NOMO-1 treated with dmso at 0.1 percent for 144 hours (cell line): ENCODE data around the gene TFR2.

ENCODE experiments used
- DNase-seq: peaks from one replicate; lab custom pipeline; 2025; ENCODE audit not compliant: unreplicated experiment; lab: John Stamatoyannopoulos, UW

TFR2 gene

DNA sequence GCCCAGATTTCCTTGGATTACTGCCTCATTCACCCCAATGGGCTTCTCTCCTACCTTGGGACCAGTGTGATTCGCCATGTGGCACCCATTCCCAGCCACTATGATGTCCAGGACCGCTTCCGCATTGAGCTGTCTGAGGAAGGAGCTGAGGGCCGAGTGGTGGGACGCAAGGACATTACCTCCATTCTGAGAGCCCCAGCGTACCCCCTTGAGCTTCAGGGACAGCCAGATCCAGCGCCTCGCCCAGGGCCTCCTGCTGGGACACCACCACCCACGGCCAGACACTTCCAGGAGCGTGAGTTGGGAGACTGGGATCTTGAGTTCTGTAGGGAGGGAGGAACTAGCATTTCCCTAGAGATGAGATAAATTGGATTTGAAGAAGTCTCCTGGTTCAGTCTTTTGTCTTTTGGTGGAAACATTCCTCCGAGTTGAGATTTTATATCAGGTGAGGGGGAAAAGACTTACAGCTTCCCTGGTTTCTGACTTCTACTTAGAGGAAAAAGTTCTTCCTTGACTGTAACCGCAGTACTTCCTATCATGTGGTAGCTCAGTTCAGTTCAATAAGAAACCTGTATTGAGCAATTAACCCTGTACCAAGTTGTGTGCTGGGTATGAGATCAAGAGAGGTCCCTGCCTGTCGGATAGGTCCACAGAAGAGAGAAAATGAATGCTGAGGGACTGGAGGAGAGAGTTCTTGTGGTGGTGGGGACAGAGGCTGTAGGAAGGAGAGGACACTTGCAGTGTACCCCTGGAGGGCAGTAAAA is 27.8 kb downstream of the TFR2 start:
- DNase-seq, result peak; percentile 56

DNA sequence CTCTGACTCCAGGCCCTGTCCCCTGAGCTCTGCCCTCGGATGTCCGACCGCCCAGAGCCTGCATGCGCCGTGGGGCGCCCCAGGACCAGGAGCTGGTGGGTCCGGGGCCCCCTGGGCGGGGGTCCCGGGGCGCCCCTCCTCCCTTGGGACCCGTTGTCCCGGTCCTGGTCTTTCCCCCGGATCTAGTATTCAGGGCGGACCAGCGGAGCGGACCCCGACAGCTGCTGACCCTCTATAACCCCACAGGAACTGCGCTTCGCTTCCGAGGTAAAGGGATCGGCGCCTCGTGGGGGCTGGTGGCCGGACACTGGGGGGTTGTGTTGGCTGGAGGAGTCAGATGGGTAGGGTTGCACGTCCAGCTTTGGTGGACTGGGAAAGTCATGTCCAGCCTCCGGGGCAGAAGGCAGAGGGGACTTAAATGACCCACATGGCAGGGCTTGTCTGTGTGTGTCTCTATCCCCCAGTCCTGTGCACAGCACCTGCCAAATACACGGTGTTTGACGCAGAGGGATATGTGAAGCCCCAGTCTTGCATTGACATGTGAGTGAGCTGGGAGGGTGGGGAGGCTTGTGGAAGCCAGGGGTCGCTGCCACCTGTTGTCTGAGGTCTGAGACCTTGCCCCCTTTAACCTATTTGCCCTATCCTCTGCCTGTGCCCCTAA is 28.5 kb downstream of the TFR2 start:
- DNase-seq, result peak; percentile 56

DNA sequence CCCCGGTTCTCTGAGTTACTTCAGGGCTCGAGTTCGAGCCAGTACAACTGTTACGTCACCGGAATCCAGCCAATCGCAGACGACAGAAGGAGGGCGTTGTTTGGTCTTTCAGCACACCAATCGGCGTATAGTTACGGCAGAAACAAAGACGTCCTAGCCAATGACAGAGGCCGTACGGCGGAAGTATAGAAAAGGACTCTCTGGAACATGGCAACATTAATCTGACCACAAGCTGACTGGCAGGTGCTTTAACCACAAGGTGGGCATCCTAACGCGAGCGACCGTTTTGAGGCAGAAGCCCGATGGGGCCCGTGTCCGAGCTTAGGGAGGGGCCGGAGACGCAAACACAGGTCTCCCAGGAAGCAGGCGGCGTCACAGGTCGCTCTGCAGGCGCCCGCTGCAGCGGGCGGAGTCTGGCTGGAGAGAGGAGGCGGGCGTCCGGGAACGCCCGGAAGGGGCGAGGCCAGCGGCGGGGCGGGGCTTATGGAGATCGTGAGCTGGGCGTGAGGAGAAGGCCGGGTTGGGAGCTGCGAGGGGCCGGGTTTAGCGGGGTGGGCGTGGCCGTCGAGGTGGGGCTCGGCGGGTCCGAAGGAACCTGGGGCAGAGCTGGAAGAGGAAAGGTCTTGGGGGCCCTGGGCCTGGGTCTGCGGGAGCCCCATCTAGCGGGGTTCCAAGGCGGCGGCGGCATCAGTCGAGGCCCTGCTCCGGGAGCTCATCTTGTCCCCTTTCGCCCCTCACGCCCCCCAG is 29.2 kb downstream of the TFR2 start, which contains the start of gene MOSPD3:
TSS of gene MOSPD3 (plus strand) at position 558 of the 747 bp plus-strand sequence. CDS start 252 bp downstream, outside the sequence.
- DNase-seq, result peak; percentile 99

DNA sequence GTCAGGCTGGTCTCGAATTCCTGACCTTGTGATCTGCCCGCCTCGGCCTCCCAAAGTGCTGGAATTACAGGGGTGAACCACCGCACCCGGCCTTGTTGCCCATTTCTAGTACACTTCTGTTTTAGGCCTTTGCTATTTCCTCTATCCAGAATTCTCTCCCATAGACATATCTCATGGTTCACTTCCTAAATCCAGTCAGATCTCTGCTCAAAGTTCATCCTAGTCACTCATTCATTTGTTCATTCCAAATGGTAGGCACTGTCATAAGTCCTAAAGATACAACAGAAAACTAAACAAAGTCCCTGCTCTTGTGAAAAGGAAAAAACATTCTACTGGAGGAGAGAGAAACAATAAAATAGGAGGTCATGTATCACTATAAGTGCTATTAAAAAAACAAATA is 31.4 kb downstream of the TFR2 start:
- DNase-seq, result no peak

DNA sequence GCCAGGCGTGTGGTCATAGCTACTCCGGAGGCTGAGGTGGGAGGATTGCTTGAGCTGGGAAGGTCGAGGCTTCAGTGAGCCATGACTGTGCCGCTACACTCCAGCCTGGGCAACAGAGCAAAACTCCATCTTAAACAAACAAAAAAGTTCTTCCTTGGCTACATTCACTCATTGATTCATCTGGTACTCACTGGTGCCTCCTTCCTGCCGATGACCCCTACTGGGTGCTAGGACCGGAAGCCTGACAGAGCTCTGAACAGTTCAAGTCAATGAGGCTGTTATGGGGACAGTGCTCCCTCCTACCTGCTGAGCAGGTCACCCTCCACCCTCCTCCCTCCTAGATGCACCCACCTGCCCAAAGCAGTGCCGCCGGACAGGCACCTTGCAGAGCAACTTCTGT is 34.2 kb downstream of the TFR2 start:
- no peak for DNase-seq

DNA sequence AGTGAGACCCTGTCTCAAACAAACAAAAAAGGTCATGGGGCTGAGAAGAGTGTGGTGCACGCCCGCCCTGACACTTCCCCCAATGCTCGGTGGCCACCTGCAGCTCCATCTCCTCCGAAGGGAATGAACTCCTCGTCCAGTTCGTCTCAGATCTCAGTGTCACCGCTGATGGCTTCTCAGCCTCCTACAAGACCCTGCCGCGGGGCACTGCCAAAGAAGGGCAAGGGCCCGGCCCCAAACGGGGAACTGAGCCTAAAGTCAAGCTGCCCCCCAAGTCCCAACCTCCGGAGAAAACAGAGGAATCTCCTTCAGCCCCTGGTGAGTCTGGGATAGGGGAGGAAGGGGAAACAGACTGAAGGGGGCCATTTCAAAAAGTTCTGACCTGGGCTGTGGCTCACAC is 35.0 kb downstream of the TFR2 start:
- no peak for DNase-seq

DNA sequence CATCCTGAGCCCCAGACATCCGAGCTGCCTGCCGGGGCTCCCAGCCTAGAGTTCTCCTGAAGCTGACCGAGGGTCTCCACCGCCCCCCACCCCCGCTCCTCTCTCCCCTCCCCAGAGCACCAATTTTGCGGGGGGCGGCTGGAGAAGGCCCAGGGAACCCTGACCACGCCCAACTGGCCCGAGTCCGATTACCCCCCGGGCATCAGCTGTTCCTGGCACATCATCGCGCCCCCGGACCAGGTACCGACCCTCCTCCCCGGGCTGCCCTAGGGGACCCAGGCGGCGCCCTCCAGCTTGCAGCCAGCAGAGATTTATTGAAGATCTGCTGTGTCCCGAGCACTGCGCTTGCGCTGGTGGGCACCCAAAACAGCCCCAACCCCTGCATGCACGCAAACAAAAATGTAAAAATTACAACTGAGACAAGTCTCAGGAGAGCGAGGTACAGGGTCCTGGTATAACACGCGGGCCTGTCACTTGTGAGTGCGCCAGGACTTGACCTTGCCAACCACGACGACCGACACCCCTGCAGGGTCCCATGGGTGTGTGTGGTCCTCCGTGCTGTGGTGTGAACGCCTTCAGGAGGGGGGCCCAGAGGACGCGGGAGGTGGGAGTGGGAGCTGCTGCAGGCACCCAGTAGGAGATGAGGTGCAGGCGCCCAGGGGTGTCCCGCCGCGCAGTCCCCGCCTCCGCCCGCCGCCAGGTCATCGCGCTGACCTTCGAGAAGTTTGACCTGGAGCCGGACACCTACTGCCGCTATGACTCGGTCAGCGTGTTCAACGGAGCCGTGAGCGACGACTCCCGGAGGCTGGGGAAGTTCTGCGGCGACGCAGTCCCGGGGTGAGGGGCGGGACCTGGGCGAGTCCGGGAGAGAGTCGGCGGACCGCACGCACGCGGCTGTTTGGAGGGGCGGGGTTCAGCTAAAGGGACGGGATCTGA is 36.1 kb downstream of the TFR2 start:
- no peak for DNase-seq

DNA sequence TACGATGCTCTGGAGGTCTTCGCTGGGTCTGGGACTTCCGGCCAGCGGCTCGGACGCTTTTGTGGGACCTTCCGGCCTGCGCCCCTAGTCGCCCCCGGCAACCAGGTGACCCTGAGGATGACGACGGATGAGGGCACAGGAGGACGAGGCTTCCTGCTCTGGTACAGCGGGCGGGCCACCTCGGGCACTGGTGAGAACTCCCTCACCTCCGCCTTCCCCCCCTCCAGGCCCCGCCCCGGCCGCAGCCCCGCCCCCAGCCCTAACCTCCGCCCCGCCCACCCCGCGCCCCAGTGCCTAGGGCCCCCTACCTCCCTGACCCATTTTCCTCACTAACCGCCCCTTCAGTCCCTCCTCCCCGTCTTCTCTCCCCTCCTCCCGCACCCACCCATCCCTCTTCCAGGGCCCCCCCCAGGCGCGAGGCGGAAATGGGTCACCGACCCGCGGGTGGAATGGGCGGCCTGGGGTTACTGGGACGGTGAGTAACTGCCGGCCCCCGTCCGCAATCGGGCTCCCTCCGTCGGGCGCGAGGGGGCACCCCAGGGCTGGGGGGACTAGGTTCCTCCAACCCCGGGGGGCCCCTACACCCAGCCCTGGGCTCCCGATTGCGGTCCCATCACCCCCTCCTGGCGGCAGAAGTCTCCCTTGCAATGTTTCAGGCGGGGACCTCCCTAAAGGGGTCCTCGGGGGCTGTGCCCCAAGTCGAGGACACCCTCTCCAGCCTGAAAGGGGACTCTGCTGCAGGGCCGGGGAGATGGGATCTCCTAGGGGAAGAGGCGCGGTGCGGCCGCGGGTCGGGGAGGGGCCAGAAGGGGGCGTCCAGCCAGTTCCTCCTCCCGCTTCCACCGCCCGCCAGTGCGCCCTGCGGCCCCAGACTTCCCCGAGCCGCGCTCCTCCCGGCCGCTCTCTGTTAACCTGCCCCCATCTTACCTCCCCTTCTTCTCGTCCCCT is 37.0 kb downstream of the TFR2 start:
- peak; percentile 88 for DNase-seq

DNA sequence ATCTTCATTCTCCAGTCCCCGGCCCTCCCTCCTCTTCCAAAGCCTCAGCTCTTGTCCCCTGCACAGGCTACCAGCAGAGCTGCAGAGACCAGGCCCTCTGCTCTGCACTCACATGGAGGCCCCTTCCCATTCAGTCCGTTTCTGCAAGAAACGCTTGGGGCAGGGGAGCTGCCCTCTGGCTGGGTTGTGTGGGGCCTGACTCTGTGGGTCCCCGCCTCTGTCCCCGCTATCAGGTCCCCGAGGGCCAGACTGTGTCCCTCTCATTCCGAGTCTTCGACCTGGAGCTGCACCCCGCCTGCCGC is 37.7 kb downstream of the TFR2 start:
- DNase-seq, result no peak

DNA sequence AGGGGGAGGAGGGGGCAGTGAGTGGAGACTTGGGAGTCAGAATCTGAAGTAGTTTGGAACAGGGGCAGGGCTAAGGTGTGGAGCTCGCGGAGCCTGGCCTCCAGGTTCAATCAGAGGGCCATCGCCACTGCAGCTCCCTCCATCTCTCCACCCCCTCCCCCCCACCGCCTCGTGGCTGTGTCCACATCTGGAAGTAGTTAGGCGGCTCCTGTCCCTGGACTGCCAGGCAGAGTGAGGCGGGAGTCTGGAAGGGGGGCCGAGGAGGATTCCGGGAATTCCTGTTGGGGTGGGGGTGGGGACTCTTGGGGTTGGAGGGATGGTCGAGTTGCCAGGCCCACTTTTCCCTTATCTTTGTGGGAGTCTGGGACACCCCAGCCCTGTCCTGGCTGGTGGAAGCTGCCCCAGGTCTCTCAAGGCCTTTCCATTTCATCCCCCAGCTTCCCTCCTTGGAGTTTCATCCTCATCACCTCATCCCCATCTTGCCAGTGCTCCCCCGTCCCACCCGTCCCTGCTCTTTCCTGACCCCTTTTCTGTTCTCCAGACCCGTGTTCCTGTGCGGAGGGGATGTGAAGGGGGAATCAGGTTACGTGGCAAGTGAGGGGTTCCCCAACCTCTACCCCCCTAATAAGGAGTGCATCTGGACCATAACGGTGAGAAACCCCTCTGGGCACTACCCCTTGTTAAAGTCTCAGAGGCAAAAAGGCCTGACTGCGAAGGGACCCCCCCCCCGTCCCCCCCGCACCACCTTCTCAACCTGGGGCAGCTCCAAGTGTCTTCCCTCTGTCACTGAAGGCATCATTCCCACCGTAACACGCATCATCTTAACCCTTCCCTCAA is 38.2 kb downstream of the TFR2 start:
- DNase-seq, result no peak

DNA sequence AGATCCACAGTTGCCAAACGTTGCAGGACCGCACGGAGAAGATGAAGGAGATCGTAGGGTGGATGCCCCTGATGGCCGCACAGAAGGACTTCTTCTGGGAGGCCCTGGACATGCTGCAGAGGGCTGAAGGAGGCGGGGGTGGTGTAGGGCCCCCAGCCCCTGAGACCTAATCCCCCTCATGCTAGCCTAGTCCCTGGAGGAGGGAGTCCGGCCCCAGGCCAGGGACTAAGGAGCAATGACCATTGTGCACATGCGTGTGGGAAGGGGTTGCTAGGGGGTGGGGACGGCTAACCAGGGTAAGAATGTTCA is 40.7 kb downstream of the TFR2 start:
- no peak for DNase-seq

DNA sequence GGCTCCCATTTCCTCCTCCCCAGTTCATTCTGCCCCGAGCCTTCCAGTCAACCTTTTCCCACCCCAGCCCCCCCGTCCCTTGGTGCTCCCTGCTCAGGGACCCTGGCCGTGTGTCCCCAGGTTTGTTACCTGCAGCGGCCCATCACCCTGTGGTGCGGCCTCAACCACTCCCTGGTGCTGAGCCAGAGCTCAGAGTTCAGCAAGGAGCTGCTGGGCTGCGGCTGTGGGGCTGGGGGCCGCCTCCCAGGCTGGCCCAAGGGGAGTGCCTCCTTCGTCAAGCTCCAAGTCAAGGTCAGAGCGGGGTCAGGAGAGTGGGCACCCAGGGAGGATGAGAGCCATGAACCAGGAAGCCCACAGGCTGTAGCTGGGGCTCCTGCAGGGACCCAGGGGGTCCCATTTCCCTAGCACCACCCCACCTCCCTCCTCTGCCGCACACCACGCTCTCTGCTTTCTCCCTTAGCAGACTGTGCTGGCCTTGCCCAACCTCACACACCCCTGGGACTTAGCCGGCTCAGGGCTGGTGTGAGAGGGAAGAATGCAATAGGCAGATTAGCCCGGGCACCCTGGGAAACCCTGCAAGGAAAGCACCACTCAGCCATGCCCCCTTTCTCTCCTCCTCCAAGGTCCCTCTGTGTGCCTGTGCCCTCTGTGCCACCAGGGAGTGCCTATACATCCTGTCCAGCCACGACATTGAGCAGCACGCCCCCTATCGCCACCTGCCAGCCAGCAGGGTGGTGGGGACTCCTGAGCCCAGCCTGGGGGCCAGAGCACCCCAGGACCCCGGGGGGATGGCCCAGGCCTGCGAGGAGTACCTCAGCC is 41.2 kb downstream of the TFR2 start:
- no peak for DNase-seq

DNA sequence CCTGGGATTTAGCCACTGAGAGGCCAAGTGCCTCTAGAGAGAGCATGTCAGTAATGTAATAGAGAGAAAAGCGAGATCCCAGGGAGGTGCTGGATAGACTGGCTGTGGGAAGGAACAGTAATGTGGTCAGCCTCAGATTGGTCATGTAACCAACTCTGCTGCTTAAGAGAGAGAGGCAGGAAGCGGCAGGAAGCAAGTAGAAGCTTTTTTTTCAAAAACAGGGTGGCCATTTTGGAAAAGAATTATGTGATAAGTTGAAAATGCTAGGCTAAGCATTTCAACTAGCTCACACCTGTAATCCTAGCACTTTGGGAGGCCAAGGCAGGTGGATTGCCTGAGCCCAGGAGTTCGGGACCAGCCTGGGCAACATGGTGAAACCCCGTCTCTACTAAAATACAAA is 42.9 kb downstream of the TFR2 start:
- no peak for DNase-seq

DNA sequence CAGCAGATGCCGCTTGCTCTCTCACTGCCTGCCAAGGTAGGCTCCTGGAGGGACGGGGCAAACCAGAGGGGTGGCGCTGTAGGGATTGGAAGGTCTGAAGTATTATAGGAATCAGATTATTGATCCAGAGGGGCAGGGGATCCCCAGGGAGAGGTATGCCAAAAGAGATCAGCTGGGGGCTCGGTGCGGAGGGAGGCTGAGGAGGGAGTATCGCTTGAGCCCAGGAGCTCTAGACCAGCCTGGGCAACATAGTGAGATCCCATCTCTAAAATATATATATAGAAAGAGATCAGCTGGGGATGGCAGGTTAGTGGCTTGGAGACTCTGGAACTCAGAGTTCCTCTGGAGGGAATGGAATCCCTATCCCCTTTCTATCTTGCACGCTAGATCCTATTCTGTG is 46.2 kb downstream of the TFR2 start:
- DNase-seq, result no peak

DNA sequence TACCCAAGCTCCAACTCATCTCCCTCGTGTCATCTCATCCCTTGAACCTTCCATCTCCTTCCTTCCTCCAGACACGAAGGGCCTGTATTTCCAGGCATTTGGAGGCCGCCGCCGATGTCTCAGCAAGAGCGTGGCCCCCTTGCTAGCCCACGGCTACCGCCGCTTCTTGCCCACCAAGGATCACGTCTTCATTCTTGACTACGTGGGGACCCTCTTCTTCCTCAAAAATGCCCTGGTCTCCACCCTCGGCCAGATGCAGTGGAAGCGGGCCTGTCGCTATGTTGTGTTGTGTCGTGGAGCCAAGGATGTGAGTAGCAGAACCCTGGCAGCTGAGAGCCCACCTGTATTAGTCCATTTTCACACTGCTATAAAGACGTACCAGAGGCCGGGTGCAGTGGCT is 49.8 kb downstream of the TFR2 start:
- no peak for DNase-seq

DNA sequence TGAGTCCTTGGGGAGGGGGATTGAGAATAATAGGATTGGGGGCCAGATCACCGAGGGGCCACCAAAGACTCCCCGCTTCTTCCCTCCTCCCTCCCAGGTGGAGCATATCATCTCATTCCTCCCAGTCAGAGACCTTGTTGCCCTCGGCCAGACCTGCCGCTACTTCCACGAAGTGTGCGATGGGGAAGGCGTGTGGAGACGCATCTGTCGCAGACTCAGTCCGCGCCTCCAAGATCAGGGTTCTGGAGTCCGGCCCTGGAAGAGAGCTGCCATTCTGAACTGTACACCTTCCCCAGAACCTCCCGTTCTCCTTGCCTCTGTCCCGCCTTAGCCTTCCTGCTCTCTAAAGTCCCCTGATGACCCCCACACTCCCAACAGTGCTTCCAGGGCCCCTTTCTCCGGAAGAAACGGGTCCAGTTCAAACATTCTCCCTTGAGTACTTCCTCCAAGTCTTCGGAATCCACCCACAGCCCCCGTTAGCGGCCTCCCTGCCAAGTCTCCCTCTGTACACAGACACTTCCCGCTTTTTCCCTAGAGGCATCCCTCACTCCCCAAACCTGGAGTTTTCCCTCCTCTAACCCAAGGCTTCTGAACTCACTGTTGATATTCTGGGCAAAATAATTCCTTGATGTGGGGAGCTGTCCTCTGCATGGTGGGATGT is 51.1 kb downstream of the TFR2 start:
- DNase-seq, result no peak

DNA sequence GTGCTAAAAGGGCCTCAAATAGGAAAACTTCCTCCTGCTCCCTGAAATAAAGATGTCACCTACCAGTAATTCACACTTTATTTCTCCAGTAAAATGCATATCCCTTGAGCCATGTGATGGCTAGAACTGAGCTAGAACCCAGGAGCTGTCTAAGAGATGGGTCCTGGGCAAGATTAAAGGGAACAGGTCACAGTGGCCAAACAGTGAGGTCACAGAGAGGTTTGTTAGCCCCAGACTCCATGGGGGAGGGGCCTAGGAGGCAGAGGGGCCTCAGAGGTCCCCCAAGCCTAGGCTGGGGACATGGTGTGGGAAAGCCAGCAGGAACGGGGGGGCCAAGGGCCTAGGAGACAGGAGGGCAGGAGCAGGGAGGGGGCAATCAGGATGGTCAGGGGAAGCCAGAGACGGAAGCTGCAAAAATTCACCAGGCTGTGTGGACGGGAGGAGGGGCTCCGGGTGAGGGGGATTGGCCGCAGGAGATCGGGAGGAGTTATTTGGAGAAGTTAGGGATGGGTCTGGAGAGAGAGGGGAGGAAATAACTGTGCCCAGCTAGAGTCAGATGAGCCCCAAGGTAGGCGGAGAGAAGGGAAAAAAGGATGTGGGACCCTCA is 51.9 kb downstream of the TFR2 start:
- DNase-seq, result no peak
